Measurements from ENCODE around the gene GREM1. TPM values are rescaled to one million over a fixed set of nuclear protein-coding genes. Genes with fewer than 3 reads are reported as not detected.

GREM1 gene
- total RNA-seq (ENCODE audit: low replicate concordance) = 5.0 and 527 TPM in 2 replicates

DNA sequence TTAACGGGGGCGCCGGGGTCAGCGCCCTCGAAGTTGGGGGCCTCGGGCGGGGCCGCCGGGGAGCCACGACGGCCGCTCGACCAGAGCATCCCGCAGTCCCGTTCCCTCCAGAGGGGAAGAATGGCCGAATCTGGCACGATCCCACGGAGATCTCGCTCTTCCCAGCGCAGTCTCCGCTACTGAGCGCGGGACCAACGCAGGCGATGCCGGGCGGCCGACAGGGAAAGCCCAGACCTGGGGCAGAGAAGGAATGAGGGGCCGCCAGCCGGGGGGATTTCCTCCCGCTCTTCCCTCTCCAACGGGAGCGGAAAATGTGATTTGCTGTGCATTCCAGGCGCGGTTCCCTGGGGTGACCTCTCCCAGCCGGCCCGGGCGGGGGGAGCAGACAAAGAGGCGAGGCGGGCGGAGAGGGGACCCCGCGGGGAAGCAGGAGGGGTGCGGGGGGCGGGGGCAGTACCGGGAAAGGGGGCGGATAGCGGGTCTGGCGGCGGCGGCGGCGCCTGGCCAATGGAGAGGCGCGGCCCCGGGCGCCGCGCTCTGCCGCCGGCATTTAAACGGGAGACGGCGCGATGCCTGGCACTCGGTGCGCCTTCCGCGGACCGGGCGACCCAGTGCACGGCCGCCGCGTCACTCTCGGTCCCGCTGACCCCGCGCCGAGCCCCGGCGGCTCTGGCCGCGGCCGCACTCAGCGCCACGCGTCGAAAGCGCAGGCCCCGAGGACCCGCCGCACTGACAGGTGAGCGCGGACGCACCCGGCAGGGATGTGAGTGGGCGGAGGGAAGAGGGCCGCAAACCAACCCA lies at the start of gene GREM1:
TSS of gene GREM1 (plus strand) at position 579 of the 801 bp plus-strand sequence. CDS start 12,687 bp downstream, outside the sequence.

Other genes starting within 250 kb of the GREM1 start
- gene GOLGA8N, start 124.5 kb upstream of the GREM1 start, total RNA-seq (ENCODE audit: low replicate concordance) = 4.2 and 6.6 TPM in 2 replicates
- 6.5 and 12.5 TPM in 2 replicates for gene ARHGAP11A, start 102.5 kb upstream of the GREM1 start, total RNA-seq (ENCODE audit: low replicate concordance)
- gene SCG5, start 76.3 kb upstream of the GREM1 start, total RNA-seq (ENCODE audit: low replicate concordance) = 4.7 and 100 TPM in 2 replicates

All from smooth muscle cell of the coronary artery (primary cell).